HepG2 (cell line): ENCODE measurements around the gene PPP4C. TPM values are rescaled to one million over a fixed set of nuclear protein-coding genes. Genes with fewer than 3 reads are reported as not detected.

Experiments
- AHDC1 ChIP-seq: sonication (generic); formaldehyde crosslinking; IDR thresholded peaks from 2 replicates; pipeline ENCODE4 v1.5.1; 2020; ENCODE audit warnings: mild to moderate bottlenecking, missing genetic modification reagents, borderline replicate concordance
- ARID2 ChIP-seq: sonication (generic); formaldehyde crosslinking; IDR thresholded peaks from 2 replicates; pipeline ENCODE4 v1.8.1; 2022; ENCODE audit warnings: mild to moderate bottlenecking, missing genetic modification reagents, borderline replicate concordance
- ATM ChIP-seq: fragments of 450-650 bp; IDR thresholded peaks from 2 replicates; pipeline ENCODE4 v1.7.1; 2017; ENCODE audit warnings: mild to moderate bottlenecking, borderline replicate concordance
- KLF6 ChIP-seq: IDR thresholded peaks from 2 replicates; pipeline ENCODE4 v1.8.0; 2016; ENCODE audit warnings: missing biosample characterization, missing genetic modification reagents
- NCOA2 ChIP-seq: sonication (generic); formaldehyde crosslinking; IDR thresholded peaks from 2 replicates; pipeline ENCODE4 v1.8.0; 2022; ENCODE audit warnings: inconsistent platforms
- POLR2AphosphoS5 ChIP-seq: IDR thresholded peaks from 2 replicates; pipeline ENCODE4 v1.6.1; 2012; ENCODE audit warnings: low read depth, low read length
- SMAD1 ChIP-seq: sonication (generic); formaldehyde crosslinking; IDR thresholded peaks from 2 replicates; pipeline ENCODE4 v1.4.0; 2020; ENCODE audit warnings: missing genetic modification reagents, low read depth, mild to moderate bottlenecking, borderline replicate concordance
- TARDBP ChIP-seq: sonication (generic); formaldehyde crosslinking; IDR thresholded peaks from 2 replicates; pipeline ENCODE4 v1.8.0; 2022; ENCODE audit warnings: mild to moderate bottlenecking, missing genetic modification reagents
- TCF7L2 ChIP-seq: IDR thresholded peaks from 2 replicates; pipeline ENCODE4 v1.6.1; 2011; ENCODE audit warnings: mild to moderate bottlenecking, low read depth, low read length, moderate library complexity
- ZFP36 ChIP-seq: fragments of 150-350 bp; IDR thresholded peaks from 2 replicates; pipeline ENCODE4 v1.6.1; 2018; ENCODE audit warnings: borderline replicate concordance, low read length, low read depth; ENCODE audit not compliant: partially characterized antibody
- ZMYM2 ChIP-seq: sonication (generic); formaldehyde crosslinking; IDR thresholded peaks from 2 replicates; pipeline ENCODE4 v1.8.0; 2022; ENCODE audit warnings: mild to moderate bottlenecking, missing genetic modification reagents
- ZNF367 ChIP-seq: sonication (generic); formaldehyde crosslinking; IDR thresholded peaks from 2 replicates; pipeline ENCODE4 v1.4.0; 2020; ENCODE audit warnings: missing genetic modification reagents, borderline replicate concordance
- ZNF550 ChIP-seq: sonication (generic); formaldehyde crosslinking; IDR thresholded peaks from 2 replicates; pipeline ENCODE4 v1.4.0; 2020; ENCODE audit warnings: mild to moderate bottlenecking, missing genetic modification reagents, borderline replicate concordance
- ZNF772 ChIP-seq: sonication (generic); formaldehyde crosslinking; IDR thresholded peaks from 2 replicates; pipeline ENCODE4 v1.5.0; 2020; ENCODE audit warnings: mild to moderate bottlenecking, missing genetic modification reagents
- polyA plus RNA-seq, 8 experiments: library from polyadenylated mRNA; depleted of rRNA in 3 of 8; stranded (reverse) in 7 of 8; unstranded in 1 of 8; fragments of >200 nt; fragmentation: Illumina TruSeq in 4 of 8; extraction: Trizol in 4 of 8; gene quantifications; 2 replicates each; pipeline versions ENCODE4 v1.2.1 to v1.2.3, GENCODE V29; 2011 to 2016; ENCODE audit warnings: low read depth in 4 of 8, missing spikeins in 1 of 8, mixed read lengths in 1 of 8; ENCODE audit not compliant: insufficient read depth in 1 of 8
- total RNA-seq, 5 experiments: library from RNA; depleted of rRNA; stranded (reverse); fragments of >200 nt; fragmentation: Illumina TruSeq; extraction: Trizol; gene quantifications; 2 replicates each; pipeline ENCODE4 v1.2.3, GENCODE V29; 2016; ENCODE audit warnings: low read depth in 1 of 5
- TF ChIP-seq, protein P1 (sequence below): sonication (generic); formaldehyde crosslinking; IDR thresholded peaks from 2 replicates; pipeline ENCODE4 v1.4.0; 2020; ENCODE audit warnings: missing genetic modification reagents, borderline replicate concordance
- TF ChIP-seq, protein P2 (sequence below): IDR thresholded peaks from 2 replicates; pipeline ENCODE4 v1.6.1; 2018; ENCODE audit warnings: missing genetic modification reagents

Gene PPP4C
- total and polyA plus RNA-seq, 2 of the 13 experiments (the other 11 are each of a cell fraction or from before 2014, with no cell fraction given) = 176 to 220 TPM

DNA sequence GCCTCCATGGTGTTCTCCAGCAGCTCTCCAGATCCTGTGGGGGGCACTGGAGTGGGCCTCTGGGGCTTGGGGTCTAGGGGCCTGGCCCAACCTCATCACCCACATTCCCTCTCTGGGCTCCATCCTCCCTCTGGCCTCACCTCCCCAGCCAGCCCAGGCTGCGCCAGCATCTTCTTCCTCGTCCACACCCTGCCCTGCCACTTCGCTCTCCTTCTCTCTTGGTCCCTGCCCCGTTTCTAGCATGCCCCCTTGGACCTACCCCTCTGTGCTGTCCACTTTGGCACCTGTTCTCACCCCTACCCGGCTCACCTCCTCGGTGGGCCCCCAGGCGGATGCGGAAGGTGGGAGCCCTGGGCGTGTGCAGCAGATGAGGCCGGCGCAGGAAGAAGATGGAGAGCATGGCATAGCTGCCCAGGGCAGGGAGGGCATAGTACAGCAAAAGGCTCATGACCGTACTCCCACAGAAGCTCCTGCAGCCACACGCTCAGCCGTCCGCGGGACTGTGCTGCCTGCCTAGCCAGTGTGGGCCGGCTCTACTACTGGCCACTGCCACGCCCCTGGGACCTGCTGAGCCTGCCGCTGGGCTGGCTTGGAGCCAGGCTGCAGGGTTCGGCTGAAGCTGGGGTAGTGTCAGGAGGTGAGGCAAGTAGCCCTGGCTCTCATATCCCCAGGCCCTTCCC, 37.4 kb downstream of the PPP4C start, which contains the start of gene GDPD3 (continued):
- TF ChIP-seq AHDC1 (CRISPR knock-in tag) (no peak), KLF6 (CRISPR knock-in tag) (no peak), ATM (no peak), SMAD1 (CRISPR knock-in tag) (no peak), ZMYM2 (no peak), TARDBP (CRISPR knock-in tag) (no peak), ZNF772 (CRISPR knock-in tag) (no peak; the same call in 1 of the 2 replicates), ZFP36 (no peak), ARID2 (CRISPR knock-in tag) (no peak), NCOA2 (CRISPR knock-in tag) (no peak), TCF7L2 (no peak), ZNF550 (CRISPR knock-in tag) (no peak), ZNF367 (no peak), POLR2AphosphoS5 (no peak)
- TF ChIP-seq, protein P1, sequence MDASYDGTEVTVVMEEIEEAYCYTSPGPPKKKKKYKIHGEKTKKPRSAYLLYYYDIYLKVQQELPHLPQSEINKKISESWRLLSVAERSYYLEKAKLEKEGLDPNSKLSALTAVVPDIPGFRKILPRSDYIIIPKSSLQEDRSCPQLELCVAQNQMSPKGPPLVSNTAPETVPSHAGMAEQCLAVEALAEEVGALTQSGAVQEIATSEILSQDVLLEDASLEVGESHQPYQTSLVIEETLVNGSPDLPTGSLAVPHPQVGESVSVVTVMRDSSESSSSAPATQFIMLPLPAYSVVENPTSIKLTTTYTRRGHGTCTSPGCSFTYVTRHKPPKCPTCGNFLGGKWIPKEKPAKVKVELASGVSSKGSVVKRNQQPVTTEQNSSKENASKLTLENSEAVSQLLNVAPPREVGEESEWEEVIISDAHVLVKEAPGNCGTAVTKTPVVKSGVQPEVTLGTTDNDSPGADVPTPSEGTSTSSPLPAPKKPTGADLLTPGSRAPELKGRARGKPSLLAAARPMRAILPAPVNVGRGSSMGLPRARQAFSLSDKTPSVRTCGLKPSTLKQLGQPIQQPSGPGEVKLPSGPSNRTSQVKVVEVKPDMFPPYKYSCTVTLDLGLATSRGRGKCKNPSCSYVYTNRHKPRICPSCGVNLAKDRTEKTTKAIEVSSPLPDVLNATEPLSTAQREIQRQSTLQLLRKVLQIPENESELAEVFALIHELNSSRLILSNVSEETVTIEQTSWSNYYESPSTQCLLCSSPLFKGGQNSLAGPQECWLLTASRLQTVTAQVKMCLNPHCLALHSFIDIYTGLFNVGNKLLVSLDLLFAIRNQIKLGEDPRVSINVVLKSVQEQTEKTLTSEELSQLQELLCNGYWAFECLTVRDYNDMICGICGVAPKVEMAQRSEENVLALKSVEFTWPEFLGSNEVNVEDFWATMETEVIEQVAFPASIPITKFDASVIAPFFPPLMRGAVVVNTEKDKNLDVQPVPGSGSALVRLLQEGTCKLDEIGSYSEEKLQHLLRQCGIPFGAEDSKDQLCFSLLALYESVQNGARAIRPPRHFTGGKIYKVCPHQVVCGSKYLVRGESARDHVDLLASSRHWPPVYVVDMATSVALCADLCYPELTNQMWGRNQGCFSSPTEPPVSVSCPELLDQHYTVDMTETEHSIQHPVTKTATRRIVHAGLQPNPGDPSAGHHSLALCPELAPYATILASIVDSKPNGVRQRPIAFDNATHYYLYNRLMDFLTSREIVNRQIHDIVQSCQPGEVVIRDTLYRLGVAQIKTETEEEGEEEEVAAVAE (CRISPR knock-in tag) = no peak
- TF ChIP-seq, protein P2, sequence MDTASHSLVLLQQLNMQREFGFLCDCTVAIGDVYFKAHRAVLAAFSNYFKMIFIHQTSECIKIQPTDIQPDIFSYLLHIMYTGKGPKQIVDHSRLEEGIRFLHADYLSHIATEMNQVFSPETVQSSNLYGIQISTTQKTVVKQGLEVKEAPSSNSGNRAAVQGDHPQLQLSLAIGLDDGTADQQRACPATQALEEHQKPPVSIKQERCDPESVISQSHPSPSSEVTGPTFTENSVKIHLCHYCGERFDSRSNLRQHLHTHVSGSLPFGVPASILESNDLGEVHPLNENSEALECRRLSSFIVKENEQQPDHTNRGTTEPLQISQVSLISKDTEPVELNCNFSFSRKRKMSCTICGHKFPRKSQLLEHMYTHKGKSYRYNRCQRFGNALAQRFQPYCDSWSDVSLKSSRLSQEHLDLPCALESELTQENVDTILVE (CRISPR knock-in tag) = no peak
